HG03196 (cell line): ENCODE data around the gene ZBTB9.

Experiments used
- ATAC-seq: cut with Tn5 transposase; IDR thresholded peaks from one replicate; pipeline ENCODE4 v1.9.1; 2021; ENCODE audit not compliant: unreplicated experiment

The ZBTB9 gene

GRCh38 chr6:33418690-33419291 is 35.6 kb upstream of the ZBTB9 start:
- no peak for ATAC-seq

GRCh38 chr6:33419580-33420490 is 34.5 kb upstream of the ZBTB9 start, which contains the start of gene SYNGAP1:
Gene SYNGAP1 (plus strand): TSS chr6:33420065. CDS start chr6:33420265, 200 bp downstream.
- ATAC-seq = no peak

GRCh38 chr6:33420491-33421343 is 33.7 kb upstream of the ZBTB9 start:
- no peak for ATAC-seq

- no peak for ATAC-seq
These were observed 33.1 kb upstream of the ZBTB9 start for GRCh38 chr6:33421344-33421643.

GRCh38 chr6:33423777-33424176 is 30.6 kb upstream of the ZBTB9 start:
- ATAC-seq = no peak

- no peak for ATAC-seq
These were observed 29.3 kb upstream of the ZBTB9 start for GRCh38 chr6:33424855-33425667.

- peak; percentile 52 for ATAC-seq
These were observed 28.5 kb upstream of the ZBTB9 start for GRCh38 chr6:33425668-33426577.

GRCh38 chr6:33426590-33427511 is 27.5 kb upstream of the ZBTB9 start:
- ATAC-seq = no peak

- ATAC-seq = no peak
These were observed 26.7 kb upstream of the ZBTB9 start for GRCh38 chr6:33427585-33428223.

- ATAC-seq = no peak
These were observed 26.0 kb upstream of the ZBTB9 start for GRCh38 chr6:33428224-33428965.

- ATAC-seq = no peak
These were observed 25.2 kb upstream of the ZBTB9 start for GRCh38 chr6:33428966-33429749.

- no peak for ATAC-seq
These were observed 24.7 kb upstream of the ZBTB9 start for GRCh38 chr6:33429750-33430052.

GRCh38 chr6:33430334-33430733 is 24.0 kb upstream of the ZBTB9 start:
- no peak for ATAC-seq

- no peak for ATAC-seq
These were observed 23.1 kb upstream of the ZBTB9 start for GRCh38 chr6:33430991-33431879.

- ATAC-seq = no peak
These were observed 22.4 kb upstream of the ZBTB9 start for GRCh38 chr6:33431880-33432541.
